Hepatocyte (in vitro differentiated cells): ENCODE measurements around the gene HYLS1.

Experiments
- EZH2 ChIP-seq: fragments of 200-600 bp; sonication (generic); IDR thresholded peaks from 2 replicates; pipeline ENCODE4 v1.6.1; 2016; ENCODE audit warnings: antibody characterized with exemption, mild to moderate bottlenecking, borderline replicate concordance
- EZH2phosphoT487 ChIP-seq: fragments of 200-600 bp; sonication (generic); IDR thresholded peaks from one replicate; pipeline ENCODE4 v1.6.1; 2018; ENCODE audit warnings: antibody characterized with exemption, mild to moderate bottlenecking, low read depth, moderate library complexity; ENCODE audit not compliant: unreplicated experiment, severe bottlenecking
- TF ChIP-seq, protein P1 (sequence below): fragments of 200-600 bp; sonication (generic); IDR thresholded peaks from 2 replicates; pipeline ENCODE4 v1.5.1; 2016; ENCODE audit warnings: antibody characterized with exemption, mild to moderate bottlenecking; ENCODE audit not compliant: poor library complexity

DNA sequence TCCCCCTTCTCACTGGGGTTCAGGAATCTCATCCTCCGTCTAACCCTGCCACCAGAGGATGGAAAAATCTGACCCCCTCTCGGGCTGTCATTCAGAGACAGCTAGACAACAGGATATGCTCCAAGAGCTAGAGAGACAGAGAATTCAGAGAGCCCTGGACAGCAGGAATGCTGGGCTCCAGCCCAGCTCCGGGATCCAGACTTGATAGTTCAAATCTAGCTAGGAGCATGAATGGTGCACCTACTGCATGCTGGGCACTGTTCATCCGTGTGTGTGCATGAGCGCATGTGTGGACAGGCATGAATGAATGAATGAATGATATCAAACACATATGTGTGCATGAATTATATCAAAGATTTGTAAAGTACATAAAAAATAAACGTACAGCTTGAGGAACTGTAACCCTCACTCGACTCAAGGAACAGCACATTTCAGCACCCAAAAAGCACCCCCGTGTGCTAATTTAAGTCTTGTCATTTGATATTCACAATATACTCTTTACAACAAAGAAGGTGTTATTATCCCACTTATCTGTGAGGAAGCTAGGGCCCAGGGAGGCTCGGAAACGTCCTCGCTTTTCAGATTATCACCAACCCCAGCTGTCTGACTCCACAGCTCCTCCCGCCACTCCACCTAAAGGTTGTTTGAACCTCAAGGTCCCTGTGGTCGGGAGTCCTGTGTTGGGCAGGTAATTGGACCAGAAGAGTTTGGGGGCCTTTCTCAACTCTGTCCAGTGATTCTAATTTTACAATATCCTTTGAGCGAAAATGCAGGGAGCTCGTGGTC is 57.7 kb downstream of the HYLS1 start:
- TF ChIP-seq, protein P1, sequence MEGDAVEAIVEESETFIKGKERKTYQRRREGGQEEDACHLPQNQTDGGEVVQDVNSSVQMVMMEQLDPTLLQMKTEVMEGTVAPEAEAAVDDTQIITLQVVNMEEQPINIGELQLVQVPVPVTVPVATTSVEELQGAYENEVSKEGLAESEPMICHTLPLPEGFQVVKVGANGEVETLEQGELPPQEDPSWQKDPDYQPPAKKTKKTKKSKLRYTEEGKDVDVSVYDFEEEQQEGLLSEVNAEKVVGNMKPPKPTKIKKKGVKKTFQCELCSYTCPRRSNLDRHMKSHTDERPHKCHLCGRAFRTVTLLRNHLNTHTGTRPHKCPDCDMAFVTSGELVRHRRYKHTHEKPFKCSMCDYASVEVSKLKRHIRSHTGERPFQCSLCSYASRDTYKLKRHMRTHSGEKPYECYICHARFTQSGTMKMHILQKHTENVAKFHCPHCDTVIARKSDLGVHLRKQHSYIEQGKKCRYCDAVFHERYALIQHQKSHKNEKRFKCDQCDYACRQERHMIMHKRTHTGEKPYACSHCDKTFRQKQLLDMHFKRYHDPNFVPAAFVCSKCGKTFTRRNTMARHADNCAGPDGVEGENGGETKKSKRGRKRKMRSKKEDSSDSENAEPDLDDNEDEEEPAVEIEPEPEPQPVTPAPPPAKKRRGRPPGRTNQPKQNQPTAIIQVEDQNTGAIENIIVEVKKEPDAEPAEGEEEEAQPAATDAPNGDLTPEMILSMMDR = no peak
- TF ChIP-seq EZH2phosphoT487 (no peak), EZH2 (no peak)
